A673 (cell line): Measurements from ENCODE around the gene E2F1. TPM values are rescaled to one million over a fixed set of nuclear protein-coding genes. Genes with fewer than 3 reads are reported as not detected.

Experiments used
- BruUV-seq: library from RNA; stranded (reverse); fragments of 400-500 nt; replicated peaks from 2 replicates; lab custom pipeline; 2021; lab: Mats Ljungman, UMichigan
- CTCF ChIA-PET: fragments of 300-600 bp; sonication (Branson Sonifier 250); formaldehyde crosslinking; loops from one replicate; lab custom pipeline; 2022; ENCODE audit warnings: antibody characterized with exemption; lab: Charles Lee
- POLR2A ChIA-PET: fragments of 300-600 bp; sonication (Branson Sonifier 250); formaldehyde crosslinking; loops from one replicate; lab custom pipeline; 2022; ENCODE audit warnings: antibody characterized with exemption; ENCODE audit not compliant: low non-redundant PET; lab: Charles Lee
- DNase-seq: peaks from one replicate; pipeline ENCODE4 v3.0.0-alpha.2; 2015; ENCODE audit warnings: low spot score
- H3K27ac ChIP-seq: fragments of 200-600 bp; sonication (generic); 2 replicates; pipeline ENCODE4 v1.5.1; 2016; ENCODE audit warnings: mixed run types, low read depth, mild to moderate bottlenecking, mixed read lengths, antibody characterized with exemption, low read length; ENCODE audit not compliant: poor library complexity, severe bottlenecking
- H3K27me3 ChIP-seq: fragments of 200-600 bp; sonication (generic); replicated peaks from 2 replicates; pipeline ENCODE4 v1.6.1; 2017; ENCODE audit warnings: mixed run types, low read depth, mild to moderate bottlenecking, mixed read lengths, antibody characterized with exemption, low read length; ENCODE audit not compliant: insufficient read depth, poor library complexity
- H3K36me3 ChIP-seq: fragments of 200-600 bp; sonication (generic); 2 replicates; pipeline ENCODE4 v1.6.1; 2016; ENCODE audit warnings: mixed run types, mild to moderate bottlenecking, mixed read lengths, antibody characterized with exemption, low read length; ENCODE audit not compliant: insufficient read depth, poor library complexity, severe bottlenecking
- H3K4me1 ChIP-seq: fragments of 200-600 bp; sonication (generic); 2 replicates; pipeline ENCODE4 v1.6.1; 2017; ENCODE audit warnings: mixed run types, mild to moderate bottlenecking, mixed read lengths, antibody characterized with exemption, low read length; ENCODE audit not compliant: insufficient read depth, poor library complexity, severe bottlenecking
- H3K4me3 ChIP-seq: fragments of 200-600 bp; sonication (generic); 2 replicates; pipeline ENCODE4 v1.5.1; 2016; ENCODE audit warnings: low read depth, mixed run types, mild to moderate bottlenecking, mixed read lengths, low read length; ENCODE audit not compliant: poor library complexity, severe bottlenecking
- H3K9me3 ChIP-seq: fragments of 200-600 bp; sonication (generic); 2 replicates; pipeline ENCODE4 v1.6.1; 2016; ENCODE audit warnings: mixed run types, low read depth, mild to moderate bottlenecking, mixed read lengths, antibody characterized with exemption, low read length; ENCODE audit not compliant: poor library complexity, severe bottlenecking
- CTCF ChIP-seq: fragments of 300-800, 200-600 bp; sonication (generic); conservative IDR thresholded peaks from 2 replicates; pipeline ENCODE4 v1.5.1; 2017; ENCODE audit warnings: low read depth, mild to moderate bottlenecking, antibody characterized with exemption, low read length, moderate library complexity, mixed read lengths
- EZH2 ChIP-seq: fragments of 200-600 bp; sonication (generic); IDR thresholded peaks from 2 replicates; pipeline ENCODE4 v1.6.1; 2017; ENCODE audit warnings: borderline replicate concordance, low read depth, mild to moderate bottlenecking, mixed read lengths, antibody characterized with exemption, low read length; ENCODE audit not compliant: poor library complexity, severe bottlenecking
- intact Hi-C: fragments of 100-400 bp; cut with micrococcal nuclease; formaldehyde crosslinking; loops from one replicate; pipeline ENCODE4 v1.10.0; 2022; ENCODE audit not compliant: unreplicated experiment
- total RNA-seq: library from RNA; stranded (reverse); gene quantifications from 2 replicates; pipeline ENCODE4 v1.2.3, GENCODE V29; 2021

Gene E2F1
- total RNA-seq, 1 experiment from 2014 or later: 86.0 TPM

GRCh38 chr20:33672426-33673113, 13.6 kb downstream of the E2F1 start:
- ChIA-PET CTCF (interaction anchor here (1.3 kb wide), 1 partner anchor 59 kb away, joined by 3 read pairs; the partner anchor contains the start of gene ZNF341), POLR2A (interaction anchor here (1.3 kb wide), 1 partner anchor 12 kb away, joined by 6 read pairs; no protein-coding TSS in a partner anchor)
- Histone ChIP-seq H3K27me3 (no peaks in the 10 kb centered on the region), H3K9me3 (no peaks in the 10 kb centered on the region), H3K4me1 (peaks cover 37% of the 10 kb centered on the region), H3K36me3 (peaks cover 25% of the 10 kb centered on the region), H3K4me3 (peak overlapping the region; percentile 78), H3K27ac (peak overlapping the region; percentile 88)
- no peak for TF ChIP-seq CTCF
- no peak for TF ChIP-seq EZH2
- BruUV-seq: no TSS peak
- intact Hi-C loops: no loop called here
- DNase-seq: peak; percentile 89

- Histone ChIP-seq H3K27me3 (no peaks in the 10 kb centered on the region), H3K27ac (peak overlapping the region; percentile 88), H3K36me3 (peaks cover 21% of the 10 kb centered on the region), H3K4me3 (peak overlapping the region; percentile 78), H3K4me1 (peaks cover 42% of the 10 kb centered on the region), H3K9me3 (no peaks in the 10 kb centered on the region)
- DNase-seq: no peak
- POLR2A ChIA-PET: interaction anchor here (1.3 kb wide), 1 partner anchor 13 kb away, joined by 6 read pairs; no protein-coding TSS in a partner anchor
- TF ChIP-seq CTCF (no peak), EZH2 (no peak)
- TSS peak; percentile 40 for BruUV-seq
- intact Hi-C loops: no loop called here
- CTCF ChIA-PET: interaction anchor here (0.7 to 1.3 kb wide), 2 partner anchors 60 to 235 kb away, joined by 3 to 4 read pairs; partner anchors contain the start of gene ZNF341
Measured at GRCh38 chr20:33671573-33672288, 14.5 kb downstream of the E2F1 start.

GRCh38 chr20:33670715-33671499, 15.3 kb downstream of the E2F1 start:
- Histone ChIP-seq H3K9me3 (no peaks in the 10 kb centered on the region), H3K27ac (peak overlapping the region; percentile 17), H3K36me3 (peaks cover 16% of the 10 kb centered on the region), H3K4me1 (peaks cover 42% of the 10 kb centered on the region), H3K4me3 (no peak overlapping the region), H3K27me3 (no peaks in the 10 kb centered on the region)
- ChIA-PET CTCF (interaction anchor here (0.7 kb wide), 1 partner anchor 234 kb away, joined by 4 read pairs; no protein-coding TSS in a partner anchor), POLR2A (interaction anchor here (0.6 kb wide), 1 partner anchor 11 kb away, joined by 9 read pairs; no protein-coding TSS in a partner anchor)
- no TSS peak for BruUV-seq
- intact Hi-C loops: no loop called here
- TF ChIP-seq CTCF: no peak
- no peak for DNase-seq
